ENCODE results near the gene C2.
"Not testable (repeated sequence)": the region's sequence is repeated elsewhere in the genome, so short reads cannot be mapped to it uniquely, and the experiment has no call there.

C2 gene

DNA sequence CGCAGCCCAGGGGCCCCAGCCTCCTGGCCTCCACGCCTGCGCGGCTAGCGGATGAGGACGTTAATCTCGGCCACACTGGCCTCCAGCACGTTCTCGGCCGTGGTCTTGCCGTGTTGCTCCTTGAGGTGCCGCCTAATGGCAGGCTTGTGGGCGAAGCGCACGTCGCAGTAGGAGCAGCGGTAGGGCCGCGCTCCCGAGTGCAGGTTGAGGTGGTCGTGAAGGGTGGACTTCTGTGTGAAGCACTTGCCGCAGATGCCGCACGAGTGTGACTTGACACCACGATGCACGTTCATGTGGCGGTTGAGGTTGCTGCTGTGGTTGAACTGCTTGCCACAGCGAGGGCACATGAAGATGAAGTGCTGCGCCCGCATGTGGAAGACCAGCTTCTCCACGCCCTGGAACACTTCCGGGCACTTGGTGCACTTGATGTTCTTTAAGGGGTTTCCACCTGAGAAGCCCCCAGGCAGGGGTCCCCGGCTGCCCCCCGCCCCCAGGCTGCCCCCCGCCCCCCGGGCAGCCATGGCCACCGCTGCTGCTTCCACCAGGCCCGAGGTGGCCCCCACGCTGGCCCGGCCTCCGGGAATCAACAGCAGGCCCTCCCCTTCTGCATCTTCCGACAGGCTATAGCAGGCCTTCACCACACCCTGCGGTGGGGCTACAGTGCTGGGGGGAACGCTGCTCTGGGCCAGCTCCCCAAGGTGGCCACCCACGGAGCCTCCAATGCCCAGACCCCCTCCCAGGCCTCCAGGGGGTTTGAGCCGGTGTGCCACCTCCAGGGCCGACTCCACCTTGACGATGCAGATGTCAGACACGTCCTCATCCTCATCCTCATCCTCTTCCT lies 27.4 kb upstream of the C2 start:
- DNase-seq (ENCODE audit: insufficient read length) (no peak), FAIRE-seq (no peak)
- TF ChIP-seq POLR2AphosphoS5 (IDR thresholded peaks at IDR 0.05; ENCODE audit: low read depth, low read length) (no peak), TAF1 (IDR thresholded peaks at IDR 0.05; ENCODE audit: borderline replicate concordance, low read depth, low read length) (no peak), POLR2A (IDR thresholded peaks at IDR 0.05; ENCODE audit: low read depth, low read length) (no peak)

DNA sequence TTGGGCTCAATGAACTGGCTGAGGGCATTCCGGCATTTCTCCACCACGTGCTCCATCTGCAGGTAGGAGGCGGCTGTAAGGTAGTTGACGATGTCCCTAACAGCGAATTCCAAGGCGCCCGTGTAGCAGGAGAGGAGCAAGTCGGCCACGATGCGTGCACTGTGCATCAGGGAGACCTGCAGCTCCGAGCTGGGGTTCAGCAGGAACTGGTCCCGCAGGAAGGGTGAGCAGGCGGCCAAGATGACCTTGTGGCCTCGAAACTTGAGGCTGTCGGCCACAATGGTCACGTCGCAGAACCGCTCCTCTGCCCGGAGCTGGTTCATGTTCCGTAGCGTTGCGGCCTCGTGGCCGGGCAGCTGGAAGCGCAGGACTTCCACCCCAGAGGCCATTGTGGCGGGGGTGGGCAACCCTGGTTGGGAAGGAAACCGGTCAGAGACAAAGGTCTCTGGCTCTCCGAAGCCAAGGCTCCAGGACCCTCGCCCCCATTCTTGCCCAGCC lies 26.6 kb upstream of the C2 start:
- TF ChIP-seq POLR2AphosphoS5 (IDR thresholded peaks at IDR 0.05; ENCODE audit: low read depth, low read length) (no peak), POLR2A (IDR thresholded peaks at IDR 0.05; ENCODE audit: low read depth, low read length) (no peak), TAF1 (IDR thresholded peaks at IDR 0.05; ENCODE audit: borderline replicate concordance, low read depth, low read length) (no peak)
- FAIRE-seq = no peak
- no peak for DNase-seq (ENCODE audit: insufficient read length)

DNA sequence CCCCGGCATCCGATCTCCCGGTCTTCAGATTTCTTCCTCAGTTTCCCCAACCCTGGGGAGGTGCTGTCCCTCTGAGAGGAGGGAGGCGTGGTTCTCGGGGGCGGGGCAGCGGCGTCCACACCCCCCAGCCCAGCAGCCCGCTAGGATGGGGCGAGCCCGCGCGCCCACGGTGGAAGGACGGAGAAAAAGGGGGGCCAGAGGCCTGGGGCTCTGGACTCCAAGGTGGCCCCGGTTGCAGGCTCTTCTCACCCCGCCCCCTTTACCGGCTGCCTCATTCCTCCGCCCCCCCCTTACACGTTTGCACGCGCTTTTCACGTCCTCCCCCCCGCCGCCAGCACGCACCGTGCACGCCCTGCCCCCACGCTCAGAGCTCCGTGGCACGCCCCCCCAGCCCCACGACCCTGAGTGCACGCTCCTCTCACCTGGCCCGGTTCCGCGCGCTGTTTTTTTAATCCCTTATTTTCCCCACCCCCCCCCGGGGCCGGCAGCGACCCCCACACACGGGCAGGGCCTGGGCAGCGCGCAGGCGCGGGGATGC lies 26.0 kb upstream of the C2 start:
- DNase-seq (ENCODE audit: insufficient read length) (peak; percentile 61), FAIRE-seq (no peak)
- TF ChIP-seq POLR2AphosphoS5 (IDR thresholded peaks at IDR 0.05; ENCODE audit: low read depth, low read length) (no peak), TAF1 (IDR thresholded peaks at IDR 0.05; ENCODE audit: borderline replicate concordance, low read depth, low read length) (no peak), POLR2A (IDR thresholded peaks at IDR 0.05; ENCODE audit: low read depth, low read length) (no peak)

DNA sequence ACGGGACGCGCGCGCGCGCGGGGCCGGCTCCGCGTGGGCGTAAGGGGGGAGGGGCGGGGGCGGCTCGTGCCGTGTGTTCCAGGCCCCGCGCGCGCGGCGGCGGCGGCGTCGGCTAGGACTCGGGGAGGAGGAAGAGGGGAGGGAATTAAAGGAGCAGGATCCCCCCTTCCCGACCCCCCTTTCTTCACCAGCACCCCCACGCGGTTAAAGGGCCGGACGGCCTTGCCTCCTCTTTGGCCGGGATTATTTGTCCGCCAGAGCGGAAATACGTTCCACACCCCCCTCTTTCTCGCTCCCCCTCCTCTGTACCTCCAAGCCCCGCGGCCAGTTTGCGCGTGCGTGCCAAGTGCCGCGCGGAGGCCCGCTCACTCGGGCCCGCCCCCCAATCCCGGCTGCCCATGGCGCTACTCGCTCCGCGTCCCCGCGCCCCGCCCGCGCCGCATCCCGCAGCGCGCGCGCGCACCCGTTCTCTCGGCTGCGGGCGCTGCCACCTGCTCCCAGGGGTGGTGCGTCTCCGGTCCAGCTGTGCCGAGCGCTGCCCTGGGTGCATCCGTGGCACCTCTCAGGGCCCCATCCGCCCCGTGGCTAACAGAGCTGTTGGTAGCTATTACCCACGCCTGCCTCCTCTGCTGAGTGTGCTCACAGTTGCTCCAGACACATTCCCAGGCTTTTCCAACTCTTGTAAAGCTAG lies 25.4 kb upstream of the C2 start, which contains the start of gene ZBTB12:
TSS of gene ZBTB12 (minus strand) at position 134 of the 691 bp plus-strand sequence. CDS start 781 bp downstream, outside the sequence.
- TF ChIP-seq TAF1 (IDR thresholded peaks at IDR 0.05; ENCODE audit: borderline replicate concordance, low read depth, low read length) = no peak
- FAIRE-seq = peak; percentile 83

DNA sequence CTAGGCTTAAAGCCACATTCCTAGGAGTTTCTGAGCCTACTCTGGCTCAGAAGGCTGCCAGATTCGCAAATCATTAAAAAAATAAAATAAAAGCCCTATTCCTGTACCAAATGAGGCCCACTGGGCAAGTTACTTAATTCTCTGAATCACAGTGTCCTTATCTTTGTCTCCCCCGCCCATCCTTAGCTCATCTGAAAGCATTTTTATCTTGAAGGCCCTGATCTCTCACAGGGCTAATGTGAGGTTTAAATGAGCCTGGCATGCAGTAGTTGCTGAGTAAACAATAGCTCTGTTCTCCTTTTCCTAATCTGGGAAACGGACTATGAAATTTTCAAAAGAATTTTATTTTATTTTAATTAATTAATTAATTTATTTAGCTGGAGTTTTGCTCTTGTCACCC lies 23.6 kb upstream of the C2 start:
- TF ChIP-seq POLR2AphosphoS5 (IDR thresholded peaks at IDR 0.05; ENCODE audit: low read depth, low read length) = no peak
- no peak for TF ChIP-seq POLR2A (IDR thresholded peaks at IDR 0.05; ENCODE audit: low read depth, low read length)
- no peak for DNase-seq (ENCODE audit: insufficient read length)
- FAIRE-seq = no peak

More for the DNA sequence above, 25.4 kb upstream of the C2 start, which contains the start of gene ZBTB12:
- peak; percentile 83 for DNase-seq (ENCODE audit: insufficient read length)

DNA sequence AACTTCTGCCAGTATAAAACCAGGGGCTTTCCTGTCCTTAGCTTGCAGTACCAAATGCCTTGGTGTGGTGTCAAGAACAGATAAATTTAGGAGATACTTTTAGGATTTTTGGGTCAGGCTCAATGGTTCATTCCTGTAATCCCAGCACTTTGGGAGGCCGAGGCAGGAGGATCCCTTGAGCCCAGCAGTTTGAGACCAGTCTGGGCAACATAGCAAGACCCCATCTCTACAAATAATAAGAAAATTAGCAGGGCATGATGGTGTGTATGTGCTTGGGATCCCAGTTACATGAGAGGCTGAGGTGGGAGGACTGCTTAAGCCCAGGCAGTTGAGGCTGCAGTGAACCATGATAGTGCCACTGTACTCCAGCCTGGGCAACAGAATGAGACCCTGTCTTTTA lies 22.5 kb upstream of the C2 start:
- FAIRE-seq (no peak), DNase-seq (ENCODE audit: insufficient read length) (no peak)
- TF ChIP-seq POLR2AphosphoS5 (IDR thresholded peaks at IDR 0.05; ENCODE audit: low read depth, low read length) (no peak), POLR2A (IDR thresholded peaks at IDR 0.05; ENCODE audit: low read depth, low read length) (no peak), TAF1 (IDR thresholded peaks at IDR 0.05; ENCODE audit: borderline replicate concordance, low read depth, low read length) (no peak)

DNA sequence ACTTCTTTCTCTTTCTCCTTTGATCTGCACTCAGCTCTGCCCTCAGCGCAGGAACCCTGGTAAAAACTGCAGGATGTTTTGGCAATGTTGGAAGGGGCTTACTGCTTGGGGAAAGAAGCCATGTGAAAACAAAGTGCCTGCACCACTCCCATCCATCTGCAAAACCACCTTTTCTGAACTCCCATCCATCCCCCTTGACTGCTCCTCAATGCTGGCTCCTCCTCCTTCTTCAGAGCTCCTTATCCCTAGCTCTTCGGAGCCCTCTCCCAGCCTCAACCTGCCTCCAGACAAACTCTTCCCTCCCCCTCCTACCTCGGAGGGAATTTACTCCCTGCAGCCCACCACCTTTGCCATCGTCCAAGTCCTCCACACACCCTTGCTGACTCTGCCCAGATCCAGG lies 21.4 kb upstream of the C2 start:
- no peak for DNase-seq (ENCODE audit: insufficient read length)
- no peak for TF ChIP-seq POLR2AphosphoS5 (IDR thresholded peaks at IDR 0.05; ENCODE audit: low read depth, low read length)
- no peak for TF ChIP-seq TAF1 (IDR thresholded peaks at IDR 0.05; ENCODE audit: borderline replicate concordance, low read depth, low read length)
- TF ChIP-seq POLR2A (IDR thresholded peaks at IDR 0.05; ENCODE audit: low read depth, low read length) = no peak
- FAIRE-seq = no peak

DNA sequence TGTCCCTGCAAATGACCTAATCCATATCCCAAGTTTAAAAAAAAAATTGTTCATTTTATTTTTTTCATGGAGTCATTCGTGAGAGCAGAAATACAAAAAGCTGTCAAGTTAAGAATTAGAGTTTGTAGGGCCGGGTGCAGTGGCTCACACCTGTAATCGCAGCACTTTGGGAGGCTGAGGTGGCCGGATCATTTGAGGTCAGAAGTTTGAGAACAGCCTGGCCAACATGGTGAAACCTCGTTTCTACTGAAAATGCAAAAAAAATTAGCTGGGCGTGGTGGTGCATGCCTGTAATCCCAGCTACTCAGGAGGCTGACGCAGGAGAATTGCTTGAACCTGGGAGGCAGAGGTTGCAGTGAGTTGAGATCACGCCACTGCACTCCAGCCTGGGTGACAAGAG lies 20.8 kb upstream of the C2 start:
- DNase-seq (ENCODE audit: insufficient read length); FAIRE-seq: not testable (repeated sequence)

DNA sequence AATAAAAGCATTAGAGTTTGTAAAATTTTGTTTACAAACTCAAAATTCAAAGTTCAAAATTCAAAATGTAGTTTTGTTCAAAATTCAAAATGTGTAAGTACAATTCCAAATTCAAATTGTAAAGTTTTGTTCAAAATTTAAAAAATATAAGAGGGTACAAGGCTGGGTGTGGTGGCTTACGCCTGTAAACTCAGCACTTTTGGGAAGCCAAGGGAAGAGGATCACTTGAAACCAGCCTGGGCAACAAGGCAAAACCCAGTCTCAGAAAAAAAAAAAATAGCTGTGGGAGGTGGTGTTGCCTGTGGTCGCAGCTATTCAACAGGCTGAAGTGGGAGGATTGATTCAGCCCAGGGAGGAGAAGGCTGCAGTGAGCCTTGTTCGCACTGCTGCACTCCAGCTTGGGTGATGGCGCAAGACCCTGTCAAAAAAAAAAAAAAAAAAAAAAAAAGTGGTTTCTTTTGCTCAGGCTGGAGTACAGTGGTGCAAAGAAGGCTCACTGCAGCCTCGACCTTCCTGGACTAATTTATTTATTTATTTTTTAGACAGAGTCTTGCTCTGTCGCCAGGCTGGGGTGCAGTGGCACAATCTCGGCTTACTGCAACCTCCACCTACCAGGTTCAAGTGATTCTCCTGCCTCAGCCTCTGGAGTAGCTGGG lies 20.2 kb upstream of the C2 start:
- FAIRE-seq (no peak), DNase-seq (ENCODE audit: insufficient read length) (no peak)
- TF ChIP-seq POLR2AphosphoS5 (IDR thresholded peaks at IDR 0.05; ENCODE audit: low read depth, low read length) (no peak), TAF1 (IDR thresholded peaks at IDR 0.05; ENCODE audit: borderline replicate concordance, low read depth, low read length) (no peak), POLR2A (IDR thresholded peaks at IDR 0.05; ENCODE audit: low read depth, low read length) (no peak)

DNA sequence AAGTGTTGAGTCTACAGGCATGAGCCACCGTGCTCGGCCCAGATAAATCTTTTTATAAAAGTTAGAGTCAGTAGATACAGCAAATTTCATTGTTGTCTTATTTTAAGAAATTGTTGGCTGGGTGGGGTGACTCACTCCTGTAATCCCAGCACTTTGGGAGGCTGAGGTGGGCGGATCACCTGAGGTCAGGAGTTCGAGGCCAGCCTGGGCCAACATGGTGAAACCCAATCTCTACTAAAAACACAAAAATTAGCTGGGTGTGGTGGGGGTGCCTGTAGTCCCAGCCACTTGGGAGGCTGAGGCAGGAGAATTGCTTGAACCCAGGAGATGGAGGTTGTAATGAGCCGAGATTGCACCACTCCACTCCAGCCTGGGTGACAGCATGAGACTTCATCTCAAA lies 19.3 kb upstream of the C2 start:
- DNase-seq (ENCODE audit: insufficient read length); FAIRE-seq: not testable (repeated sequence)

DNA sequence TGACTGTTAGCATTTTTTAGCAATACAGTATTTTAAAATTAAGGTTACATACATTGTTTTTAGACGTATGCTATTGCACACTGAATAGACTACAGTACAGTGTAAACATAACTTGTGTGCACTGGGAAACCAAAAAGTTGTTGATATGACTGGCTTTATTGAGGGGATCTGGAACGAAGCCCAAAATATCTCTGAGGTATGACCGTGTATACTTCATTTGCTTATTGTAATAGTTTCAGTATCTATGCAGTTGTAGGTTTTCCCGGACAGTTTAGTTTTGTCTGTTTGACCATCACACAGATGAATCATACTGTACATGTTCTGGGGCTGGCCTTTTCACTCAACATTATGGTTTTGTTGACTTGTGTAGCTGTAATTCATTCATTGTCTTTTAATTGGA lies 18.7 kb upstream of the C2 start:
- no peak for TF ChIP-seq POLR2AphosphoS5 (IDR thresholded peaks at IDR 0.05; ENCODE audit: low read depth, low read length)
- TF ChIP-seq POLR2A (IDR thresholded peaks at IDR 0.05; ENCODE audit: low read depth, low read length) = no peak
- no peak for TF ChIP-seq TAF1 (IDR thresholded peaks at IDR 0.05; ENCODE audit: borderline replicate concordance, low read depth, low read length)
- FAIRE-seq (peak; percentile 33), DNase-seq (ENCODE audit: insufficient read length) (no peak)

DNA sequence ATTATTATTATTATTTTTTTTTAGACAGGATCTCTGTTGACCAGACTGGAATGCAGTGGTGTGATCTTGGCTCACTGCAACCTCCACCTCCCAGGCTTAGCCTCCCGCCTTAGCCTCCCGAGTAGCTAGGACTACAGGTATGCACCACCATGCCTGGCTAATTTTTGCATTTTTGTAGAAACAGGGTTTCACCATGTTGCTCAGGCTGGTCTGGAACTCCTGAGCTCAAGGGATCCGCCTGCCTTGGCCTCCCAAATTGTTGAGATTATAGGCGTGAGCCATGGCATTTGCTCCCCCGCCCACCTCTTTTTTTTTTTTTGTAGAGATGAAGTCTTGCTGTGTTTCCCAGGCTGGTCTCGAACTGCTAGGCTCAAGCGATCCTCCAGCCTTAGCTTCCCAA lies 18.2 kb upstream of the C2 start:
- DNase-seq (ENCODE audit: insufficient read length); FAIRE-seq: not testable (repeated sequence)

Data from GM12892 (cell line).